Stimulated activated CD4-positive, alpha-beta T cell treated with anti-CD3 and anti-CD28 coated beads, TNF-alpha, amount 100 ng/mL, for 1 hour (primary cell): ENCODE results near the gene TRAF1.
"Not testable (repeated sequence)": the region's sequence is repeated elsewhere in the genome, so short reads cannot be mapped to it uniquely, and the experiment has no call there.

Experiments
- DNase-seq, 3 donors: peaks; one replicate each; pipeline ENCODE4 v3.0.0-alpha.2; 2020; ENCODE audit warnings: low read depth in 3 of 3, low spot score in 1 of 3

The TRAF1 gene

GRCh38 chr9:120926397-120926928, at the start of gene TRAF1:
Gene TRAF1 (minus strand): TSS chr9:120926796. CDS start chr9:120926075, 721 bp downstream.
- DNase-seq: no peak

DNA sequence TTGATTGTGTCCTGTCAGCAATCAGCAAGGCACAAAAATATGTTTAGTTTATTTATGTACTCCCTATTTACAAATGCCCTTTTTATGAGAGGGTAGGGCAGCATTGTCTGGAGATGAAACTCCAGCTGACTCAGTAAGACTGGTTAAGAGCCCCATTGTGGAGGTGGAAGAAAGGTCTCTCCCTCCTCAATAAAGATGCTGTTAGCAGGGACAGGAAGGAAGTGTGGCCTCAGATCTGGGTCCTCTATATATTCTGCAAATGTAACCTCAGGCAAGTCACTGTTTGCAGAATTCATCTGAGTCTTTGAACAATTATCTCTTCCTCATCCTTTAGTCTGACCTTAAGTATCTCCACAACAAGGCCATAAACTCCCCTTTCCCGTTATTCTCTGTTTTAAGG, 48.3 kb upstream of the TRAF1 start:
- DNase-seq: no peak

GRCh38 chr9:120974181-120974580, 47.6 kb upstream of the TRAF1 start:
- no peak for DNase-seq

DNA sequence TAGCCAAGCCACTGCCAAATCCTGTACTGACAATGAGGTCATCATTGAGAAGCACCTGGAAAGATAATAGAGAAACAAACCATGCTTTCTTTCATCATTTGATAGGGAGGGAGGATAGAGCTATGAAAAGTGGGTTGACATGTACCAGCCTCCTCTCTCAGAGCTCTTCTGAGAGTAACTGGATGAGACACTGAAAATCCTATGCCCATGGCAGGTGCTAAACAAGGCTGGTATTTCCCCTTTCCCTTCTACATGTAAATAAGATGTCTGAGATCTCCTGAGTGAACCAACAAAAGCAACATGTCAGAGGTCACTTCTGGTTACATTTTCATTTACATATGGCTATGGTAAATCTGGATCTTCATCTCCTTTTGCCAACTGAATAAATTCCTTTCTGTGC, 45.3 kb upstream of the TRAF1 start:
- no peak for DNase-seq

- DNase-seq: not testable (repeated sequence)
Observed at GRCh38 chr9:120971471-120971870, 44.9 kb upstream of the TRAF1 start.

DNA sequence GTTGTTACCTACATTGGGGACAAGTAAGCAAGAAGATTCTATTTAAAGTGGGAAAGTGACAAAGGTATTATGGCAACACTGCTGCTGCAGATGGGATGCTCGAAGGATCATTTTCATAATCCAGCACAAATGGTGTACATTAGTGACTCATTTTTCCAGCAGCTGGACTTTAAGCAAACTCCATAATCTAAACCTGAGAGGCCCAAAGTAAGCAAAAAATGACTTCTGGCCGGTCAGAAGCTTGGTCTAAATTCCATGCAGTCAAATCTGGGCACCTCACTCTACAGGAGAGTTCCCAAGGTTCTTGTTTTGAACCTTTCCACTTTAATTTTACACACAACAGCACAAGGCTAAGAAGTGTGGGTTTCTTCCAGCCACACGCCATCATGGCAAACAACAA, 43.6 kb upstream of the TRAF1 start:
- no peak for DNase-seq

GRCh38 chr9:120966013-120966369, 39.4 kb upstream of the TRAF1 start:
- DNase-seq: no peak

GRCh38 chr9:120965344-120966012, 38.9 kb upstream of the TRAF1 start:
- DNase-seq: no peak

- DNase-seq: no peak
Observed at GRCh38 chr9:120961936-120962335, 35.3 kb upstream of the TRAF1 start.

DNA sequence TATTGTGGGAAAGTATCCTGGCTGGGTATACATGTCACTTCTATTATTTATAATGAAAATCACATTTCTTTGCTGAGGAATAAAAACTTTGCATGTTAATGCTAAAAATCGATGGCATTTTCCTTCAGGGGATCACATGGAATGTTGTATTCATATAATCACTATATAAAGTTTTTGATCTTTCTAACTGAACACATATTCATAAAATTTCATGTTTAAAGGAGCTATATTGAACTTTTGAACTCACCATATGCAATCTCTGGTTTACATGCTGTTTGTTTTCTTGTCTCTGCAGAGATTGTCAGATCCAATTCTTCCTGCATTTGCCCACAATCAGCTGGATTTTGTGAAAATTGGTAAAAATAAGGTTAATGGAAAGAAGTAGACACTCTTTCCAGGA, 33.4 kb upstream of the TRAF1 start:
- DNase-seq: no peak

DNA sequence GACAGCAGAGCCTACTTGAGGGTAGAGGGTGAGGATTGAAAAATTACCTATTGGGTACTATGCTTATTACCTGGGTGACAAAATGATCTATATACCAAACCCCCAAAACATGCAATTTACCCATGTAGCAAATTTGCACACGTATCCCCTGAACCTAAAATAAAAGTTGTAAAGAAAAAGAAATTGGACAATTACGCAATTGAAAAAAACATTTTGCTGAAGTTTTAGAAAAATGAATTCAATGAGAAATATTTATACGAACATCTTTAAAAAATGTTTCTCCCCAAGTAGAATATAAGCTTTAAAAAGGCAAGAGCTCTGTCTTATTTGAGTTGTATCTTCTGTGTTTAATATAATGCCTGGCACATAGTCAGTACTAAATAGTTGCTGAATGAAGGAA, 30.3 kb upstream of the TRAF1 start:
- no peak for DNase-seq

DNA sequence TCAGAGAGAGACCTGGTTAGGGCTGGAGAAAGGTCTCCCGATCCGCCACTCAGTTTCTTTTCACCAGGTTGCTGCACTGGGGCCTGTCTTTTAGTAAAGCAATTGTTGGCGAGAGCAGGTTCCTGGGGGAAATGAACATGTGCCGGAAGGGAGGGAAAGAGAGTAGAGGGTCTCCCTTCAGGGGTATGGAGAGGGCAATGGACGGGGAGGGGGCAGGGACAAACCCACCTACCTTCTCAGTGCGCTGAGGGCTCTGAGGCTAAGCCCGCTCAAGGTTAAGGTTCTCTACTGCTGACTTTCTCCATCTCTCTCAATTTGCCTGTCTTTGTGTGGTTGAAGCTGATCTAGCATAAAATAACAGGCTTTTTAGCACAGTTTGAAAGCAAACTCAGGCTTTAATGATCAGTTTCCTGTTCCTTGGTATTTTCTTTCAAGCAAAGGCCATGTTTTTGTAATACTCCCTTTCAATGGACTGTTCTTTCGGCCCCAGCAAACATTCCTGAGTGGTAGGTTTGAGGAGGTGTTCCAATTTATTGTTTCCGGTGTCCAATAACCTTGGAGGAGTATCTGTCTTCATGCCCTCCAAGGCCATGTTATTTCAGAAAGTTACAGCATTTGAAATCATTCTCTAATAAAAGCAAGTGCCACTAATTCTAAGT, 25.5 kb upstream of the TRAF1 start:
- no peak for DNase-seq

DNA sequence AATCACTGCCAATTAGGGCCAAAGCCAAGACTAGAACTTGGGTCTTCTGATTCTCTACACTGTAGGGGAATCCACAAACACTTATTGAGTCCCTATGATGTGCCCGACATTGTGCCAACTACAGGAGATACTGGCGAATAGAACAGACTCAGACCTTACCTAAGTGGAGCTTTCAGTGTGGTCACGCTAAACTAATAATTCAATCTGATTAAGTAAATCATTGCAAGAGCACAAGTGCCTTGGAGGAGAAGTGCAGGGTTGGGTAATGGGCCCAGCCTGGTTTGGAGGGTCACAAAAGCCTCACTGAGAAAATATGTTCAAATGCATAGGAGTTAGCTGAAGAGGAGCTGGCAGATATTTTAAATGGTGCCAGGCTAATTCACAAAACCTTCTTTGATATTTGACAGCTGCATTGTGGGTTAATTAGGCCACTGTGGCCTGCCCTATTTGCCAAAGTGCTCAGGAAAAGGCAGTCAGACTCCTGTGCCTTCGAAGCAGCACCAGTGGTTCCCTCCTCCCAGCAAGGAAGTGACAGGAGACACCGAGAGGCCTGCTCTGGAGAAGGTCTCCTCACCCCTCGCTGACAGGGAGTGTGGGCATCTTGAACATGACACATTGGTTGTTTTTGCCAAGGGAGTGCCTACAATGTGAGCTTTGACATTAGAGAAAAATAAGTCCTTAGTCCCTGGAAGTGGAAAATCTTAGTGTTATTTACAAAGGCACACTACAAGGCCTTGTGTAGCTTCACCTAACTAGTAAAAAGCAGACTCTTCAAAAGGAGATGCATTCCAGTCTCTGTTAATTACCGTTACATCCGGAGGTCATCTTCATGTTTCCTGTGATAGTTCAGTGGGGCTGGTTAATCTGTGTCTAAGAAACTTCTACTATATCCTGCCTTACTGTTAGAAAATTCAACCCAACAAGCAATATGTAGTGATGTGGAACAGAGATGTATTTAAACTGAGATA, 24.1 kb upstream of the TRAF1 start:
- DNase-seq: no peak

DNA sequence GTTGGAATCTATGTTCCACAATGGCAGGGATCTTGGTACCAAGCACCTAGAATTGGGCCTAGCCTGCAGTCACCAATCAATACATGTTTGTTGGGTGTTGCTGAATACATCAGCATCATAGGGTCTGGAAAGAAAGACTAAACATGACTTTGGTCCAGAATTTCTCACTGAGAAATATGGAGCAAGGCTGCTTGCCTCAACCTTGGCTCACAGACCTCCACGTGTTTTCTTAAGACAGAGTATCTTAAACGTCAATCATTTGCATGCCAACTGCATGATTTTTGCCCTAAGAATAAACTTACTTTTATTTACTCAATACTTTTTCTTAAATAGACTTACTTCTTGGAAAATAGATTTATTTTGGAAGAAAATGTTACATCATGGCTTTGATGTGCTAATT, 22.7 kb upstream of the TRAF1 start:
- DNase-seq: no peak

GRCh38 chr9:120948824-120949223, 22.2 kb upstream of the TRAF1 start:
- DNase-seq: no peak

DNA sequence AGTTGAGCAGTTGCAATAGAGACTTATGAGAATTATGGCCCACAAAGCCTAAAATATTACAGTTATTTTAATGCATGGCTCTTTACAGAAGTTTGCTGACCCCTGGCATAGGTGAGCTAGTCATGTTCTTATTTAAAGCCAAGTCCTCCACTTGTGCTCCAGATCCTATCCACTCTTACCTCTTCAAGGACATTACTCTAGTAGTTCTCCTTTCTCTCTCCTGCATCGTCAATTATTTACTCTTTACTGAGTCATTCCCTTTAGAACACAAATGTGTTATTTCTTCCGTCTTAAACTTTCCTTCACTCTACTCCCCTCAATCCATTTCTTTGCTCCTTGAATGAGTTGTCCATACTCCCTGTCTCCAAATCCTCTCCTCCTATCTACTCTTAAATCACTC, 20.6 kb upstream of the TRAF1 start:
- DNase-seq: no peak

- DNase-seq: no peak
Observed at GRCh38 chr9:120946259-120946658, 19.7 kb upstream of the TRAF1 start.

DNA sequence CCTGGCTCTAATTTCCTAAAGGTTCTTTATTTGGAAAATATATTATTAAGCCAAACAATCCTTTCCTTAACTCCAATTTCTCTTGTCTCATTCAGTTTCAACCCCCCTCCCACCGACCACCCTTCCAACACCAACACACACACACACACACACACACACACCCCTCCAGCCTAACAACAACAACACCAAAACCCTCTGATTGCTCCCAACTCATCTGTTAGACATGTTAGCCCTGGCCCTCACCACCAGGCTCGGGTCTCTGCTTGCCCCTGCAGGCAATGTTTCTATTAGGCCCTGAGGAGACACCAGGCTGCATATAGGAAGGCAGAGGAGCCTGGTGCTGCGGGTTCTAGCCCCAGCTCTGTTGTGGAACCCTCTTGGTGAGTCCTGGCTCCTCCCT, 18.4 kb upstream of the TRAF1 start:
- no peak for DNase-seq

- DNase-seq: no peak
Observed at GRCh38 chr9:120944434-120944843, 17.8 kb upstream of the TRAF1 start.

- no peak for DNase-seq
Observed at GRCh38 chr9:120942186-120943001, 15.8 kb upstream of the TRAF1 start.
